Transverse colon (tissue), 4 donors: ENCODE data around the gene CHM. TPM values are rescaled to one million over a fixed set of nuclear protein-coding genes. Genes with fewer than 3 reads are reported as not detected.
"Not testable (repeated sequence)": the region's sequence is repeated elsewhere in the genome, so short reads cannot be mapped to it uniquely, and the experiment has no call there.

Experiments used
- DNase-seq: peaks from one replicate; pipeline ENCODE4 v3.0.0-alpha.2; 2019
- H3K27ac ChIP-seq, 4 donors: fragments of 200-600 bp; sonication (generic); 2 replicates each; pipeline ENCODE4 v1.5.1; 2016 to 2018; ENCODE audit warnings: inconsistent platforms in 4 of 4
- H3K27me3 ChIP-seq: fragments of 200-600 bp; sonication (generic); 2 replicates; pipeline ENCODE4 v1.5.1; 2017; ENCODE audit warnings: inconsistent platforms
- H3K36me3 ChIP-seq, 4 donors: fragments of 200-600 bp; sonication (generic); 2 replicates each; pipeline ENCODE4 v1.5.1; 2017 to 2019; ENCODE audit warnings: inconsistent platforms in 4 of 4
- H3K4me1 ChIP-seq, 4 donors: fragments of 200-600 bp; sonication (generic); 2 replicates each; pipeline ENCODE4 v1.5.1; 2017 to 2020; ENCODE audit warnings: inconsistent platforms in 4 of 4
- H3K4me3 ChIP-seq, 4 donors: fragments of 200-600 bp; sonication (generic); 1 replicate in 1 of 4; 2 replicates in 3 of 4; pipeline versions ENCODE4 v1.5.1 to v1.6.1; 2017 to 2019; ENCODE audit warnings: inconsistent platforms in 4 of 4
- H3K9me3 ChIP-seq, 2 donors: fragments of 200-600 bp; sonication (generic); 2 replicates each; pipeline ENCODE4 v1.5.1; 2017 to 2019; ENCODE audit warnings: inconsistent platforms in 2 of 2
- EP300 ChIP-seq: sonication (generic); formaldehyde crosslinking; IDR thresholded peaks from one replicate; pipeline ENCODE4 v1.6.1; 2017; ENCODE audit warnings: antibody characterized with exemption, low read depth
- POLR2A ChIP-seq: fragments of 450-650 bp; IDR thresholded peaks from one replicate; pipeline ENCODE4 v1.6.1; 2016; ENCODE audit warnings: antibody characterized with exemption, mild to moderate bottlenecking, moderate library complexity
- POLR2AphosphoS5 ChIP-seq, 3 donors: sonication (generic); formaldehyde crosslinking; IDR thresholded peaks; one replicate each; pipeline ENCODE4 v1.6.1; 2016; ENCODE audit warnings: antibody characterized with exemption in 3 of 3
- whole genome bisulfite sequencing, 2 donors: methylation state at CpG; one replicate each; pipeline ENCODE4 v1.1.5; 2018; ENCODE audit warnings: low coverage in 1 of 2; 5-methylcytosine and 5-hydroxymethylcytosine counted together
- in situ Hi-C, 4 donors: fragments of 200-750 bp; cut with MboI; loops; one replicate each; pipeline versions ENCODE4 v1.15.0 to v1.15.1; 2017; ENCODE audit warnings: low sequenced_read_pairs in 3 of 4, low pct_ligation_motif_present in 1 of 4, low pct_unique_long_range_greater_than_20kb in 1 of 4
- intact Hi-C: fragments of 100-400 bp; cut with DNase I; formaldehyde crosslinking; loops from one replicate; pipeline ENCODE4 v1.15.1; 2023; ENCODE audit warnings: low total_unique reads
- total RNA-seq, 4 donors: library from RNA; depleted of rRNA; stranded (reverse); fragments of >200 nt; gene quantifications; one replicate each; pipeline ENCODE4 v1.1.0, GENCODE V29; 2016
- TF ChIP-seq, protein P1 (sequence below), 5 experiments: fragments of 200-600 bp in 3 of 5; fragments of 450-650 bp in 2 of 5; sonication (generic) in 3 of 5; IDR thresholded peaks; 1 replicate in 2 of 5; 2 replicates in 3 of 5; pipeline ENCODE4 v1.5.1; 2016 to 2017; ENCODE audit warnings: antibody characterized with exemption in 5 of 5, inconsistent platforms in 3 of 5, mild to moderate bottlenecking in 2 of 5, moderate library complexity in 1 of 5

The CHM gene
- total RNA-seq, 4 donors from 2014 or later: 7.8 to 22.8 (median 14.4) TPM

DNA sequence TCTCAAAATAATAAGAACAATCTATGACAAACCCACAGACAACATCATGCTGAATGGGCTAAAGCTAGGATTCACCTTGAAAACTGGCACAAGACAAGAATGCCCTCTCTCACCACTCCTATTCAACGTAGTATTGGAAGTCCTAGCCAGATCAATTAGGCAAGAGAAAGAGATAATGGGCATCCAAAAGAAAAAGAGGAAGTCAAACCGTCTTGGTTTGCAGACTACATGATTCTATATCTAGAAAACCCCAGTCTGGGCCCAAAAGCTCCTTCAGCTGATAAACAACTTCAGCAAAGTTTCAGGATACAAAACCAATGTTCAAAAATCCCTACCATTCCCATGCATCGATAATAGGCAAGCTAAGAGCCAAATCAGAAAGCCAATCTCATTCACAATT, 59.0 kb downstream of the CHM start:
- Histone ChIP-seq H3K27ac (no peak overlapping the region), H3K27me3 (no peaks in the 10 kb centered on the region), H3K9me3 (no peaks in the 10 kb centered on the region), H3K36me3 (no peaks in the 10 kb centered on the region), H3K4me3 (no peak overlapping the region), H3K4me1 (no peaks in the 10 kb centered on the region)
- WGBS, 2 donors: 69% methylated on average over 3 of the region's 3 CpGs; no CpG with 5 or more reads in 1 of the 2 donors
- TF ChIP-seq, protein P1, sequence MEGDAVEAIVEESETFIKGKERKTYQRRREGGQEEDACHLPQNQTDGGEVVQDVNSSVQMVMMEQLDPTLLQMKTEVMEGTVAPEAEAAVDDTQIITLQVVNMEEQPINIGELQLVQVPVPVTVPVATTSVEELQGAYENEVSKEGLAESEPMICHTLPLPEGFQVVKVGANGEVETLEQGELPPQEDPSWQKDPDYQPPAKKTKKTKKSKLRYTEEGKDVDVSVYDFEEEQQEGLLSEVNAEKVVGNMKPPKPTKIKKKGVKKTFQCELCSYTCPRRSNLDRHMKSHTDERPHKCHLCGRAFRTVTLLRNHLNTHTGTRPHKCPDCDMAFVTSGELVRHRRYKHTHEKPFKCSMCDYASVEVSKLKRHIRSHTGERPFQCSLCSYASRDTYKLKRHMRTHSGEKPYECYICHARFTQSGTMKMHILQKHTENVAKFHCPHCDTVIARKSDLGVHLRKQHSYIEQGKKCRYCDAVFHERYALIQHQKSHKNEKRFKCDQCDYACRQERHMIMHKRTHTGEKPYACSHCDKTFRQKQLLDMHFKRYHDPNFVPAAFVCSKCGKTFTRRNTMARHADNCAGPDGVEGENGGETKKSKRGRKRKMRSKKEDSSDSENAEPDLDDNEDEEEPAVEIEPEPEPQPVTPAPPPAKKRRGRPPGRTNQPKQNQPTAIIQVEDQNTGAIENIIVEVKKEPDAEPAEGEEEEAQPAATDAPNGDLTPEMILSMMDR (IDR thresholded peaks at IDR 0.05): no peak
- TF ChIP-seq POLR2A (no peak), POLR2AphosphoS5 (IDR thresholded peaks at IDR 0.05) (no peak), EP300 (no peak)
- in situ Hi-C loops: no loop called here
- no peak for DNase-seq
- intact Hi-C loops: no loop called here

DNA sequence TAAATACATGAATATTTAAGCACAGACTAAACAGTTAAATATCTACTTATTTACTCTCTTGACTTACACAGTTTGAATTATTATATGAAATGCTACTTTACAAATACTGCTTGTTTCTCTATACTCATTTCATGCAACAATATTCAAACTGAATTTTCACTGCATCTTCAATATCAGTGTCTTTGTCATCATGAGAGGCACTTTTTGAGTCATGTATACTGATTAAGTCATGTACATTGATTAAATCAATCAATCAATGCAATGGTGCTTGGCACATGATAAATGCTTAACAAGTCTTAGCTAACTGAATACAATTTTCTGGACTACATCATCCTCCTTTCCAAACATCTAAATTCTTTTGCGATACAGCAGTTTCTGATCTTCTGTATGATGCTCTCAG, 67.1 kb downstream of the CHM start:
- TF ChIP-seq, protein P1 (IDR thresholded peaks at IDR 0.05): no peak
- TF ChIP-seq EP300: no peak
- no peak for TF ChIP-seq POLR2AphosphoS5 (IDR thresholded peaks at IDR 0.05)
- TF ChIP-seq POLR2A: no peak
- Histone ChIP-seq H3K9me3 (no peaks in the 10 kb centered on the region), H3K4me3 (no peak overlapping the region), H3K4me1 (no peaks in the 10 kb centered on the region), H3K27me3 (no peaks in the 10 kb centered on the region), H3K36me3 (no peaks in the 10 kb centered on the region), H3K27ac (no peak overlapping the region)
- in situ Hi-C loops: no loop called here
- intact Hi-C loops: no loop called here
- 94% methylated on average over 1 of the region's 1 CpG; no CpG with 5 or more reads in 1 of the 2 donors for WGBS, 2 donors
- no peak for DNase-seq

DNA sequence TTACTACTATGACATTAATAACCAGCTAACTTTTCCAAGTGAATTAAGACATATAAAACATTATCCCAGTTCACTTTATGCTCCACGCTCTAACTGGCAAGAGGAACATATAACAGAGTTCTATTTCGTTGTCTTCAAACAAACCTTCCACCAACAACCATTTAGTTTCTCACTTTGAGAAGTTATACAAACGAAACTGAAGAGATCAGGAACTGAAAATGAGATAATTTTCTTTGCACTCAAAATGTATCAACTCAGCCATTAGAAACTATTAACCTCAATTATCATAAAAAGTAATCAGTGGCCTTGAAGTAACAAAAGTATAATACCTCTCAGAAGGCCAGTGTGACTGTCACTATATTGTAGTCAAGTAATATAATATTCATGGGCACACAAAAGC, 70.1 kb downstream of the CHM start:
- TF ChIP-seq POLR2A: no peak
- no peak for TF ChIP-seq POLR2AphosphoS5 (IDR thresholded peaks at IDR 0.05)
- no peak for TF ChIP-seq EP300
- TF ChIP-seq, protein P1 (IDR thresholded peaks at IDR 0.05): no peak
- H3K36me3 ChIP-seq: no peaks in the 10 kb centered on the region
- intact Hi-C loops (no loop called here), in situ Hi-C loops (no loop called here)
- no peak overlapping the region for H3K27ac ChIP-seq
- H3K4me3 ChIP-seq: no peak overlapping the region
- no peaks in the 10 kb centered on the region for H3K9me3 ChIP-seq
- H3K4me1 ChIP-seq: no peaks in the 10 kb centered on the region
- H3K27me3 ChIP-seq: no peaks in the 10 kb centered on the region
- no peak for DNase-seq
- 61 to 92% methylated on average over 2 to 3 of the region's 3 CpGs for WGBS, 2 donors

DNA sequence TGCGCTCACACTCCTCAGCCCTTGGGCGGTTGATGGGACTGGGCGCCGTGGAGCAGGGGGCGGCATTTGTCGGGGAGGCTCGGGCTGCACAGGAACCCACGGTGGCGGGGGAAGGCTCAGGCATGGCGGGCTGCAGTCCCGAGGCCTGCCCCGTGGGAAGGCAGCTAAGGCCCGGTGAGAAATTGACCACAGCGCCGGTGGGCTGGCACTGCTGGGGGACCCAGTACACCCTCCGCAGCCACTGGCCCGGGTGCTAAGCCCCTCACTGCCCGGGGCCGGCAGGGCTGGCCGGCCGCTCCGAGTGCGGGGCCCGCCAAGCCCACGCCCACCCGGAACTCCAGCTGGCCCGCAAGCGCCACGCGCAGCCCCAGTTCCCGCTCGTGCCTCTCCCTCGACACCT, 75.0 kb downstream of the CHM start:
- DNase-seq, H3K4me3 ChIP-seq, H3K9me3 ChIP-seq, H3K27ac ChIP-seq, in situ Hi-C loops, H3K27me3 ChIP-seq, H3K4me1 ChIP-seq, intact Hi-C loops, H3K36me3 ChIP-seq: not testable (repeated sequence)
- WGBS, 2 donors: 95% methylated on average over 15 of the region's 33 CpGs; no CpG with 5 or more reads in 1 of the 2 donors

DNA sequence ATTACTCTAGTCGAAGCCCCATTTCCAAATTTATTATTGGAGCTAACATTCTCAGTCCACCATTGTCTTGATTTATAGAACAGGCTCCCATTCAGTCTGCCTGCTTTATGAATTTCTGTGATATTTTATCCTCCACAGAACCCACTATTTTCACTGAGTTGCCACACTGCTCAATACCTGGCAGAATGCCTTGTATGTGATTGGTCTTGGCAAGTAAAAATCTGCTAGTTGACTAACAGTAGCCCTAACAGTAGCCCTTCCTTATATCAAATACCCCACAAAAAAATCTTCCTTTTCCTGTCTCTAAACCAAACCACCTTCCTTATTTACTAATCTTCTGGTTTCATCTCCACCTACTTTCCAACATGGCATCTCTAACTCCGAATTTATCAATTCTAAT, 82.6 kb downstream of the CHM start:
- Histone ChIP-seq H3K36me3 (no peaks in the 10 kb centered on the region), H3K4me3 (no peak overlapping the region), H3K9me3 (no peaks in the 10 kb centered on the region), H3K4me1 (no peaks in the 10 kb centered on the region), H3K27me3 (no peaks in the 10 kb centered on the region), H3K27ac (no peak overlapping the region)
- in situ Hi-C loops (no loop called here), intact Hi-C loops (no loop called here)
- no peak for TF ChIP-seq POLR2AphosphoS5 (IDR thresholded peaks at IDR 0.05)
- no peak for TF ChIP-seq EP300
- TF ChIP-seq, protein P1 (IDR thresholded peaks at IDR 0.05): no peak
- no peak for TF ChIP-seq POLR2A
- DNase-seq: no peak
- WGBS, 2 donors: 0 to 80% methylated on average over 1 to 2 of the region's 2 CpGs
